CD1c-positive myeloid dendritic cell (primary cell): Measurements from ENCODE around the gene PDE6H.

Experiments
- DNase-seq: peaks from one replicate; pipeline ENCODE4 v3.0.0-alpha.2; 2016; ENCODE audit errors: extremely low spot score

PDE6H gene

DNA sequence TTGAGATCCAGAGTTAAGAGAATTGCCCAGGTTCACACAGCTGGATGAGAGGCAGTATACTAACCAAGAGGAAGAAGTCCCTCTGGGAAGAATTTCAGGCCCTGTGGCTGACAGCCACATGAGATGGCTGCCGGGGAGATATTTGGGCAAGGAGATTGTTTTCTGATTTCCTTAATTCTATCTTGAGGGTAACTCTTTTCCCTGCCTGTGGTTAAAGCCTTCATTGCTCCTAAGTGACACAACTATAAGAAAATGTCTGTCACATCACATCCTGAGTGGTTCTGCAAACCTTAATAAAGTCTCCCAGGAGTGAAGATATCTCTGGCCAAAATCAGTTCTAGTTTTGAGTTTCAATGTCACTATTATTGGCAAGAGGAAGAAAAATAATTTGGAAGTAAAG, 21.0 kb upstream of the PDE6H start:
- no peak for DNase-seq

DNA sequence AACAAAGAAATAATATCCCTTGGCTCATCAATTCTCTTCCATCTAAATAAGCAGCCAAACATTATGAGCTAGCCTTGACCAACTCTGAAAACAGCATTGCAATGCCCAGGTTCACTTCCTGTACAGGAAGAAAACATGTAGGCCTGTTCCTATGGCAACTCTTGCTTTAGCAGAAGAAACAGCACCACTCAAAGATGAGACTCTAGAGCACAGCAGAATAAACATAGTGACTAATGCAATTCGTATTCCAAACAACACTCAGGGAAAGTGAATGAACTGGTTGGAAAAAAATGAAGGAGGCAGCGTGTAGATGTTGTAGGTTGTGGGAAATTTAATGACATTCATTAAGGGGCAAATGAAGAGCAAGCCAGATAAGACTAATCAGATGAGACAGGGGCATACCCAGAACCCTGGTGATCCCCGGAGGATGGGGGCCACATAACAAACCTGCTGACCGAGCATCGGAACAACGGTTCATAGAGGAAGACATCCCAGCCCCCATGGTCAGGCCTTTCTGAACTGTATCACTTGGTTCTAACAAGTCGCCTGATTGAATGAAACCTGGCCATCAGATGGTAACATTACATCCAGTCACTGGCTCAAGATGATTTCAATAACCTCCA, 20.4 kb upstream of the PDE6H start:
- peak; percentile 88 for DNase-seq

GRCh38 chr12:14953752-14954151, 19.1 kb upstream of the PDE6H start:
- DNase-seq = no peak

DNA sequence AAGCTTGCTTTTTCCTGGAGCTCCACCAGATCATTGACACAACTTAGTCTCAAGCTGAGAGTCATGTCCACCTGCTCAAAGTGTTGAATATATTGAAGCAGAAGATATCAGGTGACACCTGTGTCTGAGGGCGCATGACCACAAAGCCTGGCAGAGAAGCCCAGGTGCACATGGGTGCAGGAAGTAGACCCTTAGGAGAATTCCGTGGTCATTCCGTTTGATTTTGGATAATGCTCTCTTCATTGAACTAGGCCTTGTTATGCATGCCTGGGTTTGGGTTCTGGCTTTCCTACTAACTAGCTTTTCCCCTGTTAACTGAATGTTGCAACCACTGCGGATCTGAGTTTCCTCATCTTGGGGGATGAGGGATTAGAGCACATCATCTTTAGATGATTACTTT, 18.6 kb upstream of the PDE6H start:
- peak; percentile 32 for DNase-seq

DNA sequence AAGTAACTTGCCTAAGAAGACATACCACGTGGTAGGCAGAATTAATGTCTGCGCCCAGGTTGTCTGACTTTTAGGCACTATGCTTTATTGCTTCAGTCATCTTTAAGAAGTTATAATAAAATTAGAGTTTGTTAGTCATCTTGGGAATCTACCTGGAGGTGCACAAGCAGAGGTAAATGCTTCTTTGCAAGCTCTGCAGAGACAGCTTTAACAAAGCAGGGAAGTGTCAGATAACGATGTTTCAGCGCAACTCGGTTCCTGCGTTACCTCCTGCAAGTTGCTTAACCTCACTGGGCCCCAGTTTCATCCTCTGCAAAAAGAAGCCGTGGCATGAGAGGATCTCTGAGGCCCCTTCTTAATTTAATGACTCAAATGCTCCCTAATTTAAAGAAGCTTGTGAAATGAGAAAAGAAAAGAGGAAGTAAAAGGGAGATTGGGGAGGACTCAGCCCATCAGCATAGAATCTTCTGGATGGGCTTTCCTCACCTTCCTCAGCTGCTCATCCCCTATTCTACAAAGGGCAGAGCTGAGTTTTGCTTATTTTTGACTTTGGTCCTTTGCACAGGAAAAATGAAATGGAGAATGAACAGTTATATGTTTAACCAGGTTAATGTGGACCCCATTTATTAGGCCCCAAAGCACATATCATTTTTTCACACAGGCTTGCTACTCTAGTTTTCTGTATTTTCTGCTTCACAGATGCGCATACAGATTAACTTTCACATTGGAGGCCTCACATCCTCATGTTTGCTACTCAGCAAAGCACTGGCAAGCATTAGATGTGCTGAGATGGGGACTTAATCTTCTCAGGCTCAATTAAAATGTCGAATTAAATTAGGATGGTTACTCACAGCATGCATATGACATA, 16.6 kb upstream of the PDE6H start:
- peak; percentile 82 for DNase-seq

DNA sequence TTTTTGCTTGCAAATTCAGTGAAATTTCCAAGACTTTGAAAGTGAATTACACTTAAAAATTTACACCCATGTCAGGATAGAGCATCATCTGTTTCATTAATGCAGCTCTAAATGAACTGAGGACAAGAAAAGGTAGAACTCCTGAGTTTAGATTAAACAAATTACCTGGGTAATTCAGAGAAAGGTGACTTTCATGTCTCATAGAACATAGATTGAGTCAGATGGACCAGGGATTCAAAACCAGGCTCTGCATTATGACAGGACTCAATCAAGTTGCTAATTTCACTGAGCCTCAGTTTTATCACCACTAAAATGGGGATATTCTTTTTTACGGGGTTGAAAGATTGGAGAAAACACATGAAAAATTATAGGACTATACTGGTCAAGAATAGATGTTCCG, 15.9 kb upstream of the PDE6H start:
- DNase-seq = no peak

GRCh38 chr12:14957551-14958168, 15.2 kb upstream of the PDE6H start:
- DNase-seq = peak; percentile 56

- DNase-seq = peak; percentile 28
These were observed 14.3 kb upstream of the PDE6H start for GRCh38 chr12:14958361-14959125.

GRCh38 chr12:14959126-14959440, 13.8 kb upstream of the PDE6H start:
- DNase-seq = no peak

DNA sequence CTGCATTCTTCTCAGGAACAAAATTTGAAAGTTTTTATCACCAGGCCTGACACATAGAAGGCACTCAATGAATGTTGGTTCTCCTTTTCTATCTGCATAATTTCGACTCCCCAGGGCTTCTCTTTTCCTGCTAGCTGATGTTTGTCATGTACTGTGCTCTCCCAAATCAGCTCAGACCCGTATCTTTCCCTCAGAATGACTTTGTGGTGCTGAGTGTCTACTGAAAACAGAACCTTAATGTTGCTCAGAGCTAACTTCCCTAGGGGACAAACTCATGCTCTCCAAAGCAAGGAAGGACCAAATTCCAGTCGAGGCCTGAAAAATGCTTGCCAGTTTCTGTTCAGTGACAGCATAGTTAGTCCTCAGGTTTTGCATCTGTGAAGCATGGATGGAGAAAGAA, 13.4 kb upstream of the PDE6H start:
- DNase-seq = peak; percentile 82

DNA sequence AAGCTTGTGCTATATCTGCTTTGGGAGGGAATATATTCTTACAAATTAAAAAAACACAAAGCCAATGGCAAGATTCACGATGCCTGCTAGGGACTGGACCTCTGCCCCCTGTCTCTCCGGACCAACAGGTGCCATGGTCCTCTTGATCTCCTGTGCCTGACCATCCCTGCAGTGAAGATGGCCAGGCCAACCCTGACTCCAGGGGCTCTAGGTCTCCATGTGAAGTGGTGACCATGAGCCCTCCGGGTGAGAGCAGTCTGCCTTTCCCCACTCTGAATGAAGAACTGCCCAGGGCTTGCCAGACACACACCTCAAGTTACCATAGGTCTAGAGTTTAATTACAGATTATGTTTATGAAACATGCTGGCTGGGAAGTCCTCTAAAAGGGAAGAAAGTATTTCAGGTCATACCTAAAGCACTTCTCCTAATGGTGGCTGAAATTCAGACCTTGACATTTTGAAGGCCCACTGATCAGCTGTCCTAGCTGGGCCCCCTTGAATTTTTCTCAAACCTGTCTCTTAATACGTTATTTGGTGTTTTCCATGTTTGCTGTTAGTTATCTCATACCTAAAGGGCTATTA, 12.8 kb upstream of the PDE6H start:
- no peak for DNase-seq

DNA sequence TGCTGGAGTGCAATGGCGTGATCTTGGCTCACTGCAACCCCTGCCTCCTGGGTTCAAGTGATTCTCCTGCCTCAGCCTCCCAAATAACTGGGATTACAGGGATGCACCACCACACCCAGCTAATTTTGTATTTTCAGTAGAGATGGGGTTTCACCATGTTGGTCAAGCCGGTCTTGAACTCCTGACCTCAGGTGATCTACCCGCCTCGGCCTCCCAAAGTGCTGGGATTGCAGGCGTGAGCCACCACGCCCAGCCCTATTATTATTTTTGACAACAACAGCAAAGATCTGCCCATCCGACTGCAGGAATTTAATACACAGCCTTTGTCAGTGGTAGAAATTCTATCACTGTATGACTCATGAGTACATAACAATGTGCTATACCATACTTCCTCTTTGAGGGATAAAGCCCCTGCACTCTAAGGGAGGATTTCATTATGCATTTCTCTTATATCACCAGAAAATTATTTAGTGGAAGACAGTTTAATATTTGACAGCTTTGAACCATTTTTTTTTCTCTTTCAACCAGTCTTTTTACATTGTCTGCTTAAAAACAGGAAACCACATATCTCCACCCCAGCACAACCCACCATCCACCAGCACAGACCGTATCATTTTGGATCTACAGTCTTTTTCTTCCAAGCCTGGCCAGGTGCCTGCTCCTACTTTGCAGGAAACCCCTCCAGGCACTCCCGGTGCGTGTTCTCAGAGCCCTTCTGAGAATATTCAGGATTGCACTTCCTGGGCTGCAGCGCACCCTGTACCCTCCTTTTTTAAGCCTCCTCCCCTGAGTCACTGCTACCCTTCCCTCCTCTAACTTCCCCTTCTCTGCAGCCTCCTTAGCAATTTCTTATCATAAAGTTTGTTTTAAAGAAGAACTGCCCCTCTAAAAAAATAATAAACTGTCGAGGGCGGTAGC, 12.0 kb upstream of the PDE6H start:
- DNase-seq = peak; percentile 75

DNA sequence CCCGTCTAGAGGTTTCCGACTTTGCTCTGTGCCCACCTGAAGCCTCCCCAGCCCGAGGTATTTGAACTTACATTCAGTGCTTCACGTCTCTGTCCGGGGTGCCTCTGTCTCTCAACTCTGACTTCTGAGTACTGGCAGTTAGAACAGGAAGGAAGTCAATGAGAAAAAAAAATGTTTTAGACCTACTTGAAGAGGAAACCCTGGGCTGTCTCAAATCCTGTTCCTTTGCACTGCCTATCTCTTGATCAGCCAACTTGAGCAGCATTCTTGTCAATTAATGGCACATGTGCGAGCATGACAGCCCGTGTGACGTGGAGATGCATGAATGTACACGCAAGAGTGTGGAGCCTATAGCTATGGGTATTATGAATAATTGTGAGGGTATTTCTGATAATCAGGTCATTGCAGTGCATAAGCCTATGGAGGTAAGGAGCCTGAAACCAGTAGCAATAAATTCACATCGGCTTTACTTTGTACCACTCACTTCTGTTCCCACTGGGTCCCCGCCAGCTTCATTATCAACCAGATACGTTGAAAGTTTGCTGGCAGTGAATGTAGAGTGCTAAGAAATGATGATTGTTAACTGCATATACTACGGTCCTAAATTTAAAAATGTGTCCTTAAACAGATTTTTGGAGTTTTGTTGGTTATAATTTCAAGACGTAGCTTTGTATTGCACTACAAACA, 11.2 kb upstream of the PDE6H start, which contains the start of gene ARHGDIB:
ARHGDIB (minus strand) TSS at position 136 of the 687 bp plus-strand sequence. CDS start 10,889 bp downstream, outside the sequence.
- peak; percentile 85 for DNase-seq

GRCh38 chr12:14962153-14962539, 10.7 kb upstream of the PDE6H start:
- peak; percentile 61 for DNase-seq

DNA sequence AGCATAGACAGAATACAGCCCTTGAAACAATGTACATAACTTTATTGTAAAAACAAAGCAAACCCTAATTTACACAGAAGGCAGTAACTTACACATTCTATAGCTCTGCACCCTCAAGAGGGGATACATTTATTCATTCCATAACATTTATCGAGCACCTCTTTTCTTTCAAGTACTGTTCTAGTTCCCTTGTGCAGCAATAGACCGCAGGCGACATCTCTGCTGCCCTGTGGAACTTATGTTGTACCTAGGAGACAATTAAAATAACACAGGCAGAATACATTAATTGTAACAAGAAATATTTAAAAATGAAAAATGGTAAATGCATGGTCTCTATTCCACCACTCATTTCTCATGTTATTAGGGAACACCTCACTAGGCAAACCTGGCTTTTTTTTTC, 10.0 kb upstream of the PDE6H start:
- DNase-seq = no peak

GRCh38 chr12:14963520-14963919, 9.3 kb upstream of the PDE6H start:
- no peak for DNase-seq

DNA sequence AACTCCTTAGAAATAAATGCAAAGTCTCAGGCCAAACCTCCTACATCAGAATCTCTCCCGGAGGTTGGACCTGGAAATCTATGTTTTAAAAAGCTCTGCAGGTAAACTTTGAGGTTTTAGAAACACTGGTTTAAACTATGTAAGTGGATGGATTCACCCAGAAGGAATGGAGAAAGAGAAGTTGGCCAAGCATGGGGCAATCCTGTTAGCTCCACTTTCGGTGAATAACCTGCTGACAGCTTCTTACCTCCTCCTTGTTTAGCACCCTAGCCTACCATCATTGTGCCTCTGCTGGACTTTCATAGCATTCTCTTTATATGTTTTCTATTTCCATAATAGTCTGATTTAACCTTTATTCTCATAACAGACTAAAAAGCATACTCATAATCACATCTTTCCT, 8.4 kb upstream of the PDE6H start:
- no peak for DNase-seq

DNA sequence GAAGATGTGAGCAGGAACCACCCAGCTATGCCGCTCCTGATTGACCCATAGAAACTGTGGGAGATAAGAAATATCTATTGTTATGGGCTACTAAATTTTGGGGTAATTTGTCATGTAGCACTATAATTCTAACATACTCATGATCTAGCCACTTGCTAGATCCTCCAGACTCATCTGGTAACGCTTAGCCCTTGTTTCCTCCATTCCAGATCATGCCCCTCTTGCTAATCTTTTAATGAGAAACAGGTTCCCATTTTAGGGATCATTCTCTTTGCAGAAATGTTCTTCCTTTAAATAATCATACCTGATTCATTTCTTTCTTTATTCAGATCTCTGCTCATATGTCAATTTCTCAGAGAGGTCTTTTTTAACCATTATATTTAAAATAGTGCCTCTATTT, 7.6 kb upstream of the PDE6H start:
- DNase-seq = no peak

GRCh38 chr12:14968478-14968877, 4.4 kb upstream of the PDE6H start:
- no peak for DNase-seq

- no peak for DNase-seq
These were observed 2.4 kb upstream of the PDE6H start for GRCh38 chr12:14970473-14970872.
